ENCODE data around the gene RFK. TPM values are rescaled to one million over a fixed set of nuclear protein-coding genes. Genes with fewer than 3 reads are reported as not detected.

Gene RFK
- total and polyA plus RNA-seq, 9 of the 15 experiments (the other 6 are each of a cell fraction or from before 2014, with no cell fraction given) = 3.8 to 51.1 (median 14.8) TPM

DNA sequence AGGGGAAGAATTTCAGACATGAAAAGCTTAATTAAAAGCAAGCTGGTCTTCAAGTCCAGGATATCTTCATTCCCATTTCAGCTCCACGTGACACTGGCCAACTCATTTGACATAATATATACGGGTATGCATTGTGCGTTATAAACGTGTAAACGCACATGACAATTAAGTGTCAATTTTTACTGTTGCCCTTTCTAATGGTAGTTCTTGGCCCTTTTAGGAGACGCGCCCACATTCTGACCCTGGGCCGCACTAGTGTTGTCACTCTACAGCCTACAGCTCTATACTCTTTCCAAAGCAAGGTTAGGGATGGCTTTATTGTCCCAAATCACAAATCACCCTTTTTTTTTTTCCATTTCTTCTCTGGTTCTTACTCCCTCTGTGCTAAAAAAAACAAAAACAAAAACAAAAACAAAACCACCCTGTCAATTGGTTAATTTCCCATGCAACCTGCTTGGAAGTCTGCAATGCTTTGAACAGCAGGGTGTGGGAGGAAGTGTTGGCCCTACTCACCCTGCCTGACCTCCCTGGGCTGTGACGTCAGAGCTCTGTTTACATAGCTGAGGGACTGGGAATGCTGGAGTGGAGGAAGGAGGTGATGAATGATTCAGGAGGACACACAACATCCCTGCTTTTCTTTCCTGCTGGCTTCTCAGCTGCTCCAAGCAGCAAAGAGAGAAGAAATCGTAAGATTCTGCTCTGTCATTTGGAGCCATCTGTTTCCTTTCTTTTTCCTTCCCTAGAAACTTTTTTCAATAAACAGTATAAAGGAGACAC is 19.3 kb downstream of the RFK start (continued):
- no peak for TF ChIP-seq RCOR1 (IDR thresholded peaks at IDR 0.05; ENCODE audit: borderline replicate concordance in 1 of 2, low read depth in 2 of 2, low read length in 2 of 2)
- TF ChIP-seq SREBF1 (IDR thresholded peaks at IDR 0.05; ENCODE audit: borderline replicate concordance, low read depth, low read length) = no peak
- TF ChIP-seq, protein P1, sequence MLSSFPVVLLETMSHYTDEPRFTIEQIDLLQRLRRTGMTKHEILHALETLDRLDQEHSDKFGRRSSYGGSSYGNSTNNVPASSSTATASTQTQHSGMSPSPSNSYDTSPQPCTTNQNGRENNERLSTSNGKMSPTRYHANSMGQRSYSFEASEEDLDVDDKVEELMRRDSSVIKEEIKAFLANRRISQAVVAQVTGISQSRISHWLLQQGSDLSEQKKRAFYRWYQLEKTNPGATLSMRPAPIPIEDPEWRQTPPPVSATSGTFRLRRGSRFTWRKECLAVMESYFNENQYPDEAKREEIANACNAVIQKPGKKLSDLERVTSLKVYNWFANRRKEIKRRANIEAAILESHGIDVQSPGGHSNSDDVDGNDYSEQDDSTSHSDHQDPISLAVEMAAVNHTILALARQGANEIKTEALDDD (IDR thresholded peaks at IDR 0.05) = no peak
- TF ChIP-seq, protein P2, sequence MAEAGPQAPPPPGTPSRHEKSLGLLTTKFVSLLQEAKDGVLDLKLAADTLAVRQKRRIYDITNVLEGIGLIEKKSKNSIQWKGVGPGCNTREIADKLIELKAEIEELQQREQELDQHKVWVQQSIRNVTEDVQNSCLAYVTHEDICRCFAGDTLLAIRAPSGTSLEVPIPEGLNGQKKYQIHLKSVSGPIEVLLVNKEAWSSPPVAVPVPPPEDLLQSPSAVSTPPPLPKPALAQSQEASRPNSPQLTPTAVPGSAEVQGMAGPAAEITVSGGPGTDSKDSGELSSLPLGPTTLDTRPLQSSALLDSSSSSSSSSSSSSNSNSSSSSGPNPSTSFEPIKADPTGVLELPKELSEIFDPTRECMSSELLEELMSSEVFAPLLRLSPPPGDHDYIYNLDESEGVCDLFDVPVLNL (CRISPR knock-in tag; IDR thresholded peaks at IDR 0.05; ENCODE audit: low read depth) = no peak
- no peak for TF ChIP-seq IFI16 (CRISPR knock-in tag; IDR thresholded peaks at IDR 0.05)
- TF ChIP-seq, protein P3, sequence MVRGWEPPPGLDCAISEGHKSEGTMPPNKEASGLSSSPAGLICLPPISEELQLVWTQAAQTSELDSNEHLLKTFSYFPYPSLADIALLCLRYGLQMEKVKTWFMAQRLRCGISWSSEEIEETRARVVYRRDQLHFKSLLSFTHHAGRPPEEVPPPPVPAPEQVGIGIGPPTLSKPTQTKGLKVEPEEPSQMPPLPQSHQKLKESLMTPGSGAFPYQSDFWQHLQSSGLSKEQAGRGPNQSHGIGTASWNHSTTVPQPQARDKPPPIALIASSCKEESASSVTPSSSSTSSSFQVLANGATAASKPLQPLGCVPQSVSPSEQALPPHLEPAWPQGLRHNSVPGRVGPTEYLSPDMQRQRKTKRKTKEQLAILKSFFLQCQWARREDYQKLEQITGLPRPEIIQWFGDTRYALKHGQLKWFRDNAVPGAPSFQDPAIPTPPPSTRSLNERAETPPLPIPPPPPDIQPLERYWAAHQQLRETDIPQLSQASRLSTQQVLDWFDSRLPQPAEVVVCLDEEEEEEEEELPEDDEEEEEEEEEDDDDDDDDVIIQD (CRISPR knock-in tag; IDR thresholded peaks at IDR 0.05) = no peak
- TF ChIP-seq, protein P4, sequence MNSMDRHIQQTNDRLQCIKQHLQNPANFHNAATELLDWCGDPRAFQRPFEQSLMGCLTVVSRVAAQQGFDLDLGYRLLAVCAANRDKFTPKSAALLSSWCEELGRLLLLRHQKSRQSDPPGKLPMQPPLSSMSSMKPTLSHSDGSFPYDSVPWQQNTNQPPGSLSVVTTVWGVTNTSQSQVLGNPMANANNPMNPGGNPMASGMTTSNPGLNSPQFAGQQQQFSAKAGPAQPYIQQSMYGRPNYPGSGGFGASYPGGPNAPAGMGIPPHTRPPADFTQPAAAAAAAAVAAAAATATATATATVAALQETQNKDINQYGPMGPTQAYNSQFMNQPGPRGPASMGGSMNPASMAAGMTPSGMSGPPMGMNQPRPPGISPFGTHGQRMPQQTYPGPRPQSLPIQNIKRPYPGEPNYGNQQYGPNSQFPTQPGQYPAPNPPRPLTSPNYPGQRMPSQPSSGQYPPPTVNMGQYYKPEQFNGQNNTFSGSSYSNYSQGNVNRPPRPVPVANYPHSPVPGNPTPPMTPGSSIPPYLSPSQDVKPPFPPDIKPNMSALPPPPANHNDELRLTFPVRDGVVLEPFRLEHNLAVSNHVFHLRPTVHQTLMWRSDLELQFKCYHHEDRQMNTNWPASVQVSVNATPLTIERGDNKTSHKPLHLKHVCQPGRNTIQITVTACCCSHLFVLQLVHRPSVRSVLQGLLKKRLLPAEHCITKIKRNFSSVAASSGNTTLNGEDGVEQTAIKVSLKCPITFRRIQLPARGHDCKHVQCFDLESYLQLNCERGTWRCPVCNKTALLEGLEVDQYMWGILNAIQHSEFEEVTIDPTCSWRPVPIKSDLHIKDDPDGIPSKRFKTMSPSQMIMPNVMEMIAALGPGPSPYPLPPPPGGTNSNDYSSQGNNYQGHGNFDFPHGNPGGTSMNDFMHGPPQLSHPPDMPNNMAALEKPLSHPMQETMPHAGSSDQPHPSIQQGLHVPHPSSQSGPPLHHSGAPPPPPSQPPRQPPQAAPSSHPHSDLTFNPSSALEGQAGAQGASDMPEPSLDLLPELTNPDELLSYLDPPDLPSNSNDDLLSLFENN (IDR thresholded peaks at IDR 0.05; ENCODE audit: low read depth in 2 of 2, low read length in 2 of 2) = no peak
- peak; percentile 76 for TF ChIP-seq MEIS2 (IDR thresholded peaks at IDR 0.05; ENCODE audit: partially characterized antibody)
- no peak for TF ChIP-seq MTA2 (IDR thresholded peaks at IDR 0.05; ENCODE audit: low read depth)
- no peak for TF ChIP-seq NEUROD1 (IDR thresholded peaks at IDR 0.05; ENCODE audit: borderline replicate concordance, low read depth, low read length, partially characterized antibody)
- TF ChIP-seq, protein P5, sequence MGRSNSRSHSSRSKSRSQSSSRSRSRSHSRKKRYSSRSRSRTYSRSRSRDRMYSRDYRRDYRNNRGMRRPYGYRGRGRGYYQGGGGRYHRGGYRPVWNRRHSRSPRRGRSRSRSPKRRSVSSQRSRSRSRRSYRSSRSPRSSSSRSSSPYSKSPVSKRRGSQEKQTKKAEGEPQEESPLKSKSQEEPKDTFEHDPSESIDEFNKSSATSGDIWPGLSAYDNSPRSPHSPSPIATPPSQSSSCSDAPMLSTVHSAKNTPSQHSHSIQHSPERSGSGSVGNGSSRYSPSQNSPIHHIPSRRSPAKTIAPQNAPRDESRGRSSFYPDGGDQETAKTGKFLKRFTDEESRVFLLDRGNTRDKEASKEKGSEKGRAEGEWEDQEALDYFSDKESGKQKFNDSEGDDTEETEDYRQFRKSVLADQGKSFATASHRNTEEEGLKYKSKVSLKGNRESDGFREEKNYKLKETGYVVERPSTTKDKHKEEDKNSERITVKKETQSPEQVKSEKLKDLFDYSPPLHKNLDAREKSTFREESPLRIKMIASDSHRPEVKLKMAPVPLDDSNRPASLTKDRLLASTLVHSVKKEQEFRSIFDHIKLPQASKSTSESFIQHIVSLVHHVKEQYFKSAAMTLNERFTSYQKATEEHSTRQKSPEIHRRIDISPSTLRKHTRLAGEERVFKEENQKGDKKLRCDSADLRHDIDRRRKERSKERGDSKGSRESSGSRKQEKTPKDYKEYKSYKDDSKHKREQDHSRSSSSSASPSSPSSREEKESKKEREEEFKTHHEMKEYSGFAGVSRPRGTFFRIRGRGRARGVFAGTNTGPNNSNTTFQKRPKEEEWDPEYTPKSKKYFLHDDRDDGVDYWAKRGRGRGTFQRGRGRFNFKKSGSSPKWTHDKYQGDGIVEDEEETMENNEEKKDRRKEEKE (IDR thresholded peaks at IDR 0.05; ENCODE audit: borderline replicate concordance in 1 of 2, control insufficient read depth in 1 of 2, low read depth in 2 of 2, low read length in 1 of 2) = no peak
- TF ChIP-seq MCM5 (IDR thresholded peaks at IDR 0.05; ENCODE audit: low read depth) = no peak
- no peak for TF ChIP-seq KDM4B (IDR thresholded peaks at IDR 0.05; ENCODE audit: borderline replicate concordance in 2 of 2, low read depth in 1 of 2)
- no peak for TF ChIP-seq NR1H2 (CRISPR knock-in tag; IDR thresholded peaks at IDR 0.05)
- TF ChIP-seq POLR2B (IDR thresholded peaks at IDR 0.05; ENCODE audit: low read depth, partially characterized antibody) = no peak
- no peak for TF ChIP-seq NR2F6 (CRISPR knock-in tag; IDR thresholded peaks at IDR 0.05)
